Natural killer cell (primary cell): ENCODE measurements around the gene ALDH1A2. TPM values are rescaled to one million over a fixed set of nuclear protein-coding genes. Genes with fewer than 3 reads are reported as not detected.

Source experiments
- ATAC-seq, 3 donors: fragments of 150-1000 bp in 2 of 3; fragments of 200-7000 bp in 1 of 3; cut with Tn5 transposase; 1 replicate in 1 of 3; 2 replicates in 2 of 3; pipeline ENCODE4 v1.10.0; 2021; ENCODE audit warnings: mild to moderate bottlenecking in 2 of 3, moderate library complexity in 2 of 3
- DNase-seq, 2 donors: peaks; one replicate each; pipeline versions ENCODE4 v3.0.0 to v3.0.0-alpha.2; 2013 to 2021; ENCODE audit warnings: mixed read lengths in 1 of 2
- H3K27ac ChIP-seq: one replicate; pipeline ENCODE4 v1.5.1; 2013; ENCODE audit warnings: mild to moderate bottlenecking, low read length
- H3K27me3 ChIP-seq: one replicate; pipeline ENCODE4 v1.6.1; 2013; ENCODE audit warnings: low read length; ENCODE audit not compliant: control insufficient read depth, insufficient read depth
- H3K36me3 ChIP-seq: one replicate; pipeline ENCODE4 v1.6.1; 2013; ENCODE audit warnings: low read length; ENCODE audit not compliant: control insufficient read depth, insufficient read depth
- H3K4me1 ChIP-seq: one replicate; pipeline ENCODE4 v1.6.1; 2013; ENCODE audit warnings: low read length; ENCODE audit not compliant: control insufficient read depth, insufficient read depth
- H3K4me3 ChIP-seq: one replicate; pipeline ENCODE4 v1.5.1; 2013; ENCODE audit warnings: low read length
- H3K9me3 ChIP-seq: one replicate; pipeline ENCODE4 v1.6.1; 2013; ENCODE audit warnings: low read length; ENCODE audit not compliant: control insufficient read depth, insufficient read depth
- H3K27ac Mint-ChIP-seq, 2 donors: one replicate each; pipeline ENCODE4 v1.8.0; 2022; ENCODE audit warnings: mild to moderate bottlenecking in 2 of 2, mixed read lengths in 2 of 2, moderate library complexity in 1 of 2
- H3K27me3 Mint-ChIP-seq, 2 donors: one replicate each; pipeline ENCODE4 v1.8.0; 2022; ENCODE audit warnings: low read depth in 2 of 2, mixed read lengths in 2 of 2
- H3K36me3 Mint-ChIP-seq: one replicate; pipeline ENCODE4 v1.8.0; 2022; ENCODE audit warnings: mixed read lengths
- H3K4me1 Mint-ChIP-seq, 2 donors: one replicate each; pipeline ENCODE4 v1.8.0; 2022; ENCODE audit warnings: mixed read lengths in 2 of 2
- H3K4me3 Mint-ChIP-seq: one replicate; pipeline ENCODE4 v1.8.0; 2022; ENCODE audit warnings: mild to moderate bottlenecking, moderate library complexity, mixed read lengths
- H3K9me3 Mint-ChIP-seq, 2 donors: one replicate each; pipeline ENCODE4 v1.8.0; 2022; ENCODE audit warnings: mixed read lengths in 2 of 2
- WGBS: methylation state at CpG from one replicate; pipeline ENCODE4 v1.1.7; 2013; ENCODE audit warnings: missing lambda C conversion rate; ENCODE audit not compliant: insufficient coverage; 5-methylcytosine and 5-hydroxymethylcytosine counted together
- intact Hi-C: fragments of 100-400 bp; cut with micrococcal nuclease; formaldehyde crosslinking; loops from one replicate; pipeline ENCODE4 v1.14.2; 2022
- total RNA-seq, 4 donors: library from RNA; stranded (reverse); fragments of 120-200 nt in 1 of 4; gene quantifications; one replicate each; pipeline versions ENCODE4 v1.2.3 to v1.2.4, GENCODE V29; 2013 to 2022
- TF ChIP-seq, protein P1 (sequence below): fragments of 200-600 bp; IDR thresholded peaks from one replicate; pipeline ENCODE4 v1.8.0; 2022; ENCODE audit warnings: antibody characterized with exemption

Gene ALDH1A2
- total RNA-seq, 3 donors from 2014 or later (not counting 1 experiment from before 2014, with no cell fraction given), result 0.73 to 3.6 (median 2.8) TPM

DNA sequence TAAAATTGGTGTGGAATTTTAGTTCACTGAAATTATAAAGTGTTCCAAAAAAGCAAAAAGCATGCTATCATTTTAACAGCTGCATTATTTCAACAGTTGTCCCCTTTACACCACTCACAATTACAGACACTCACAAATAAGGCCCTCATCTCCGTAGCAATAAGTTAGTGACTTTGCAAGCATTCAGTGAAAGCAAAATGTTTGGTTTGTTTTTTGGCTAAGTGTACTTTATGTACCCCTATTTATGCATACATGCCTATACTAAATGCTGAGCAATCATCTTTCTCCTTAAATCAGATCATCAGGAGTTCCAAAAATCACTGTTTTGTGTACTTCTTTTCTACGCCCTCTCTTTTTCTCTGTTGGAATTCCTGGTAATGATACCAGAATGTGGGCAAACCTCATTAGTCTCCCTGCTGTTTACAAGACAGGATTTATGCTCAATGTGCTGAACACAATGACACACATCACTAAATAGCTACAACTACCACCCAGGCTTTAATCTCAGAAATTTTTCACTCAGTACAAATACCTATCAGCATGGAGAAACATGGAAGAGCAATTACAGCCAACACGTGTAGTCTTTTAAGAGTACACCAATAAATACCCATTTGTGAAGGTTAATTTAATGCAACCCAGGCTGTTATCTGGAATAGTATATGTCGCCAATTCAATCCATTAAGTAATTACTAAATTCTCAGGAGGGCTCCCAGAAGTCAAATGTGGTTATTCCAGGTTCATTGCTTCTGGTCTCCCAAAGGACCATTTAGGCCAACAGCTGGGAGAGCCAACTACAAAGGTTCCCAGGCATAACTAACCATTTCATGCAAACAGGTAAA lies 12.0 kb downstream of the ALDH1A2 start:
- intact Hi-C loops, result no loop called here
- Histone ChIP-seq H3K9me3 (no peaks in the 10 kb centered on the region), H3K36me3 (no peaks in the 10 kb centered on the region), H3K27ac (no peak overlapping the region), H3K4me3 (no peak overlapping the region), H3K27me3 (peaks cover 10% of the 10 kb centered on the region), H3K4me1 (no peaks in the 10 kb centered on the region)
- Mint-ChIP-seq H3K4me1 (no peaks in the 10 kb centered on the region), H3K4me3 (no peak overlapping the region), H3K9me3 (no peaks in the 10 kb centered on the region), H3K27ac (no peak overlapping the region), H3K27me3 (peaks cover 28 to 72% of the 10 kb centered on the region in 2 donors), H3K36me3 (no peaks in the 10 kb centered on the region)
- DNase-seq (no peak), ATAC-seq (no peak)
- TF ChIP-seq, protein P1, sequence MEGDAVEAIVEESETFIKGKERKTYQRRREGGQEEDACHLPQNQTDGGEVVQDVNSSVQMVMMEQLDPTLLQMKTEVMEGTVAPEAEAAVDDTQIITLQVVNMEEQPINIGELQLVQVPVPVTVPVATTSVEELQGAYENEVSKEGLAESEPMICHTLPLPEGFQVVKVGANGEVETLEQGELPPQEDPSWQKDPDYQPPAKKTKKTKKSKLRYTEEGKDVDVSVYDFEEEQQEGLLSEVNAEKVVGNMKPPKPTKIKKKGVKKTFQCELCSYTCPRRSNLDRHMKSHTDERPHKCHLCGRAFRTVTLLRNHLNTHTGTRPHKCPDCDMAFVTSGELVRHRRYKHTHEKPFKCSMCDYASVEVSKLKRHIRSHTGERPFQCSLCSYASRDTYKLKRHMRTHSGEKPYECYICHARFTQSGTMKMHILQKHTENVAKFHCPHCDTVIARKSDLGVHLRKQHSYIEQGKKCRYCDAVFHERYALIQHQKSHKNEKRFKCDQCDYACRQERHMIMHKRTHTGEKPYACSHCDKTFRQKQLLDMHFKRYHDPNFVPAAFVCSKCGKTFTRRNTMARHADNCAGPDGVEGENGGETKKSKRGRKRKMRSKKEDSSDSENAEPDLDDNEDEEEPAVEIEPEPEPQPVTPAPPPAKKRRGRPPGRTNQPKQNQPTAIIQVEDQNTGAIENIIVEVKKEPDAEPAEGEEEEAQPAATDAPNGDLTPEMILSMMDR, result no peak
- WGBS, result 91% methylated on average over 3 of the region's 4 CpGs

DNA sequence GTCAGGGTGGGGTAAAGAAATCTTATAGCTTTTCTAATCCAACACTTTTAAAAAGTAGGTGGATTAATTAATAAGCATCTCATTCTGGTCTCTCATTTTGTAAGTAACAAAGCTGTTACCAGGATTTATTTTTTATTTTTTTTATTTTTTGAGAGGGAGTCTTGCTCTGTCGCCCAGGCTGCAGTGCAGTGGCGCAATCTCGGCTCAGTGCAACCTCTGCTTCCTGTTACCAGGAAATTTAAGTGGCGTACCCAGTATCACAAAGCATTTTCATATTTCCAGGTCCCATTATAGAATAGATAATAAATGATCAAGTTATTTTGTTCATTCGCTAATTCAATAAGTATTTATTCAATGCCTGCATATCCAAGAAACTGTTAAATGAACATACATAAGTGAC lies 13.2 kb downstream of the ALDH1A2 start:
- WGBS, result 89% methylated on average over 4 of the region's 5 CpGs

DNA sequence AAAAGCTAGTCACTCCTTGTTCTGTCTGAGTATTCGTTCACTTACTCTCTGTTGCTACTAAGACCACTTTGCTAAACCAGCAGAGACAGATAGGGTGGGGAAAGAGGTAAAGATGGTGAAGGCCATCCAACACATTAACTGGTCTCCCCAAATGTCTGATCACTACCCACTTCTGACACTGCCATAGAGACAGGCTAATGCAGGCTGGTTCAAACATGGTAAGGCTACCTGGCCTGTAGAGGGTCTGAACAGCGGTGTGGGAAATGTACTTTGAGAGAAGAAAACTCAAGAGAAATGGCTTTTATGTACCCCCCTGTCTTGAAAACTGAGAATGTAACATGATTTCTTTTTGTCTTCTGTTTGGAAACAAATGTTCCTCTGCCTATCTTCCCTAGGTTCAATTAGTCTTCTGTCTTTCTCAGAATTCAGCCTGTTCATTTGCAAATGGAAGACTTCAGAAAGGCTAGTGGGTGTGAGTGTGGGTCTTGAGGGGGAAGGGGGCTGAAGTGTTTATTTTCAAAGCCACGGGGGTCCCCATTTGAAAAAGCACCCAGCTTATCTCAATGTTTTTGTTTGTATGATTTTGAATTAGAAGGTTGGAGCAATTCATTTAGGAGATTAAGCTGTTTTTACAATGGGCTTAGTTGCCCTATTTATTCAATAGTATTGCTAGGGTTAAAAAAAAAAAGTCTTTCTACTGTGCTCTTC lies 15.8 kb downstream of the ALDH1A2 start:
- TF ChIP-seq, protein P1, result no peak
- intact Hi-C loops, result no loop called here
- H3K27ac Mint-ChIP-seq, result no peak overlapping the region
- H3K4me1 Mint-ChIP-seq, result no peaks in the 10 kb centered on the region
- peaks cover 4% of the 10 kb centered on the region for H3K27me3 ChIP-seq
- H3K4me3 Mint-ChIP-seq, result no peak overlapping the region
- H3K4me1 ChIP-seq, result no peaks in the 10 kb centered on the region
- no peaks in the 10 kb centered on the region for H3K36me3 ChIP-seq
- H3K36me3 Mint-ChIP-seq, result no peaks in the 10 kb centered on the region
- WGBS, result 66% methylated on average over 2 of the region's 3 CpGs
- H3K9me3 ChIP-seq, result no peaks in the 10 kb centered on the region
- ATAC-seq (no peak), DNase-seq (no peak)
- no peak overlapping the region for H3K4me3 ChIP-seq
- peaks cover 24 to 70% of the 10 kb centered on the region in 2 donors for H3K27me3 Mint-ChIP-seq
- no peak overlapping the region for H3K27ac ChIP-seq
- no peaks in the 10 kb centered on the region for H3K9me3 Mint-ChIP-seq

More for the DNA sequence above, 13.2 kb downstream of the ALDH1A2 start:
- peaks cover 23 to 71% of the 10 kb centered on the region in 2 donors for H3K27me3 Mint-ChIP-seq
- H3K36me3 Mint-ChIP-seq, result no peaks in the 10 kb centered on the region
- no peak for ATAC-seq
- no peak overlapping the region for H3K4me3 Mint-ChIP-seq
- Histone ChIP-seq H3K27ac (no peak overlapping the region), H3K4me1 (no peaks in the 10 kb centered on the region), H3K4me3 (no peak overlapping the region), H3K9me3 (no peaks in the 10 kb centered on the region), H3K27me3 (peaks cover 8% of the 10 kb centered on the region), H3K36me3 (no peaks in the 10 kb centered on the region)
- DNase-seq, result no peak
- intact Hi-C loops, result no loop called here
- TF ChIP-seq, protein P1, result no peak
- H3K9me3 Mint-ChIP-seq, result no peaks in the 10 kb centered on the region
- H3K27ac Mint-ChIP-seq, result no peak overlapping the region
- H3K4me1 Mint-ChIP-seq, result no peaks in the 10 kb centered on the region
